DOHH2 (cell line): ENCODE results near the gene FAM240B.

ENCODE experiments used
- CTCF ChIP-seq: fragments of 200-600 bp; sonication (generic); IDR thresholded peaks from one replicate; pipeline ENCODE4 v1.5.1; 2014; ENCODE audit warnings: antibody characterized with exemption, mild to moderate bottlenecking, low read depth, low read length; ENCODE audit not compliant: poor library complexity, severe bottlenecking
- EZH2phosphoT487 ChIP-seq: fragments of 200-600 bp; sonication (generic); IDR thresholded peaks from 2 replicates; pipeline ENCODE4 v1.6.1; 2017; ENCODE audit warnings: borderline replicate concordance, mild to moderate bottlenecking, antibody characterized with exemption, low read length, moderate library complexity, mixed read lengths

DNA sequence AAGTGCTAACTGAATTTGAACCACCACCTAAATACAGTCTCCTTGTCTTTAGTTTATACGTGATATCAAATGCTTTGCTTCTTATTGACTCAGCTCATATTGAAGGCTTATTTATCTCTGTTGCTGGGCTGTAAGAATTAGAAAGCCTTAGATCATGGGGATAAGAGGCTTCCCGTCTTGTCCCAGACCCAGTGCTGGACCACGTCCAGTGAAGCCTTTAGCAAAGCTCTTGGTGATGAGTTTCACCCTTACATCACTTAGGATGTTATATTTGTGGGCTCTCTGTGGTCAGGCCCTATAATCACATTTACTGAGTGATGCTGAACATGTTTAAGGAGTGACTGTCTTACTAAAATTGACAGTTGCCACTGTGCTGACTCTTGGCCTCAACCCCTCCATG is 11.2 kb downstream of the FAM240B start:
- TF ChIP-seq CTCF = no peak
- no peak for TF ChIP-seq EZH2phosphoT487
